ENCODE measurements around the gene MLLT3.

DNA sequence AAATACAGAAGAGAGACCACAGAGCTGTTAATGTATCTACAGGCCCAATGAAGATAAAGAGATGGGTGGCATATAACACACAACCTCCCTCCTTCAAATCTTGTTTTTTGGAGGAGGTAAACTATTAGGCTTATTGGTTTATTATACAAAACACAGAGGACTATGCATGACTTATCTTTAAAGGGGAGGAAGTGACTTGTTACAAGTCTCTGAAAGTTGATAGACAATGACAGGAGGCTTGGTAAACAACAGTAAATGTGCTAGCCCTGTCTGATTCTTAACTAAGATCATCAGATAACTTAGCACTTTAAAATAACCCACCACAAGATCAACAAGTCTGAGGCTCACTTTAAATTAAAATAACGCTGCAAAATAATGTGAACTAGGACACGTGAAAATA lies 219.0 kb downstream of the MLLT3 start:
- no peak for TF ChIP-seq POLR2A (IDR thresholded peaks at IDR 0.05; ENCODE audit: low read depth, low read length)
- no peak for TF ChIP-seq TAF1 (IDR thresholded peaks at IDR 0.05; ENCODE audit: low read depth, low read length)
